ENCODE measurements around the gene C11orf65.
A peak's percentile ranks its signal among the peaks of the same experiment; 100 is the strongest.

C11orf65 gene

GRCh38 chr11:108486828-108487227 lies 19.5 kb upstream of the C11orf65 start:
- no peak overlapping the region for H3K14ac ChIP-seq (ENCODE audit: low read length)
- H3K79me1 ChIP-seq (ENCODE audit: low read depth, low read length): no peaks in the 10 kb centered on the region
- no peak overlapping the region for H3K4ac ChIP-seq (ENCODE audit: low read length)
- no peak overlapping the region for H3K9ac ChIP-seq (ENCODE audit: low read depth, low read length, poor library complexity)
- H3K27ac ChIP-seq (replicated peaks; ENCODE audit: low read length): no peak overlapping the region
- H3K18ac ChIP-seq (ENCODE audit: low read length): no peak overlapping the region
- H3K9me3 ChIP-seq (replicated peaks in 1 of 2; ENCODE audit: control insufficient read depth in 2 of 2, insufficient read depth in 1 of 2, low read depth in 1 of 2, low read length in 2 of 2): no peaks in the 10 kb centered on the region
- no peak overlapping the region for H2BK5ac ChIP-seq (ENCODE audit: low read length)
- no peak overlapping the region for H2AK5ac ChIP-seq (ENCODE audit: low read depth, low read length)
- DNase-seq (ENCODE audit: low spot score): no peak
- H3K23ac ChIP-seq (ENCODE audit: low read depth, low read length, poor library complexity): no peak overlapping the region
- H4K8ac ChIP-seq (ENCODE audit: low read depth, low read length): no peak overlapping the region
- H4K91ac ChIP-seq (ENCODE audit: low read depth, low read length, poor library complexity): no peak overlapping the region
- H3K27me3 ChIP-seq (ENCODE audit: control insufficient read depth in 3 of 3, insufficient read depth in 3 of 3, low read depth in 1 of 3, low read length in 3 of 3): no peaks in the 10 kb centered on the region
- H2BK120ac ChIP-seq (ENCODE audit: low read depth, low read length): no peak overlapping the region
- WGBS, 2 donors (ENCODE audit: extremely low coverage in 2 of 2, insufficient read length in 2 of 2, insufficient replicate concordance in 1 of 2): no CpG with 5 or more reads among the region's 3 CpGs
- peaks cover 3 to 78% of the 10 kb centered on the region in 2 donors for H3K36me3 ChIP-seq (replicated peaks in 1 of 2; ENCODE audit: control insufficient read depth in 2 of 2, insufficient read depth in 2 of 2, low read length in 2 of 2)
- H3K4me3 ChIP-seq (ENCODE audit: low read length in 2 of 2): no peak overlapping the region
- H2BK12ac ChIP-seq (ENCODE audit: low read length): no peak overlapping the region
- no peak overlapping the region for H2BK15ac ChIP-seq (ENCODE audit: low read length)
- H2AFZ ChIP-seq (ENCODE audit: low read length): no peak overlapping the region
- no peaks in the 10 kb centered on the region for H3K4me1 ChIP-seq (ENCODE audit: control insufficient read depth in 2 of 2, insufficient read depth in 1 of 2, low read depth in 1 of 2, low read length in 2 of 2)
- no peak overlapping the region for H3K4me2 ChIP-seq (ENCODE audit: insufficient read depth, low read length, poor library complexity, severe bottlenecking)

- Histone ChIP-seq H4K8ac (ENCODE audit: low read depth, low read length) (no peak overlapping the region), H3K4ac (ENCODE audit: low read length) (no peak overlapping the region), H4K91ac (ENCODE audit: low read depth, low read length, poor library complexity) (no peak overlapping the region), H3K9me3 (replicated peaks in 1 of 2; ENCODE audit: control insufficient read depth in 2 of 2, insufficient read depth in 1 of 2, low read depth in 1 of 2, low read length in 2 of 2) (no peaks in the 10 kb centered on the region), H2AK5ac (ENCODE audit: low read depth, low read length) (no peak overlapping the region), H2BK12ac (ENCODE audit: low read length) (no peak overlapping the region), H2BK5ac (ENCODE audit: low read length) (no peak overlapping the region), H3K27ac (replicated peaks; ENCODE audit: low read length) (no peak overlapping the region), H2BK15ac (ENCODE audit: low read length) (no peak overlapping the region), H3K9ac (ENCODE audit: low read depth, low read length, poor library complexity) (no peak overlapping the region), H3K27me3 (ENCODE audit: control insufficient read depth in 3 of 3, insufficient read depth in 3 of 3, low read depth in 1 of 3, low read length in 3 of 3) (no peaks in the 10 kb centered on the region), H3K4me3 (ENCODE audit: low read length in 2 of 2) (no peak overlapping the region), H3K36me3 (replicated peaks in 1 of 2; ENCODE audit: control insufficient read depth in 2 of 2, insufficient read depth in 2 of 2, low read length in 2 of 2) (peaks cover 3 to 83% of the 10 kb centered on the region in 2 donors), H3K14ac (ENCODE audit: low read length) (no peak overlapping the region), H2BK120ac (ENCODE audit: low read depth, low read length) (no peak overlapping the region), H3K4me2 (ENCODE audit: insufficient read depth, low read length, poor library complexity, severe bottlenecking) (no peak overlapping the region), H3K18ac (ENCODE audit: low read length) (no peak overlapping the region), H3K4me1 (ENCODE audit: control insufficient read depth in 2 of 2, insufficient read depth in 1 of 2, low read depth in 1 of 2, low read length in 2 of 2) (no peaks in the 10 kb centered on the region), H3K23ac (ENCODE audit: low read depth, low read length, poor library complexity) (no peak overlapping the region), H2AFZ (ENCODE audit: low read length) (no peak overlapping the region), H3K79me1 (ENCODE audit: low read depth, low read length) (no peaks in the 10 kb centered on the region)
- no peak for DNase-seq (ENCODE audit: low spot score)
- WGBS, 2 donors (ENCODE audit: extremely low coverage in 2 of 2, insufficient read length in 2 of 2, insufficient replicate concordance in 1 of 2): no CpG with 5 or more reads among the region's 3 CpGs
These were observed 19.0 kb upstream of the C11orf65 start for GRCh38 chr11:108486331-108486730.

- no peak overlapping the region for H2AK5ac ChIP-seq (ENCODE audit: low read depth, low read length)
- H3K23ac ChIP-seq (ENCODE audit: low read depth, low read length, poor library complexity): no peak overlapping the region
- H2BK5ac ChIP-seq (ENCODE audit: low read length): no peak overlapping the region
- no peak overlapping the region for H2BK120ac ChIP-seq (ENCODE audit: low read depth, low read length)
- no peak overlapping the region for H3K4me3 ChIP-seq (ENCODE audit: low read length in 2 of 2)
- H4K91ac ChIP-seq (ENCODE audit: low read depth, low read length, poor library complexity): no peak overlapping the region
- H3K18ac ChIP-seq (ENCODE audit: low read length): no peak overlapping the region
- no peak overlapping the region for H3K14ac ChIP-seq (ENCODE audit: low read length)
- H3K4ac ChIP-seq (ENCODE audit: low read length): no peak overlapping the region
- H3K27ac ChIP-seq (replicated peaks; ENCODE audit: low read length): no peak overlapping the region
- no peak overlapping the region for H4K8ac ChIP-seq (ENCODE audit: low read depth, low read length)
- peaks cover 5 to 82% of the 10 kb centered on the region in 2 donors for H3K36me3 ChIP-seq (replicated peaks in 1 of 2; ENCODE audit: control insufficient read depth in 2 of 2, insufficient read depth in 2 of 2, low read length in 2 of 2)
- no peak overlapping the region for H3K4me2 ChIP-seq (ENCODE audit: insufficient read depth, low read length, poor library complexity, severe bottlenecking)
- no peaks in the 10 kb centered on the region for H3K9me3 ChIP-seq (replicated peaks in 1 of 2; ENCODE audit: control insufficient read depth in 2 of 2, insufficient read depth in 1 of 2, low read depth in 1 of 2, low read length in 2 of 2)
- no peak overlapping the region for H3K9ac ChIP-seq (ENCODE audit: low read depth, low read length, poor library complexity)
- no peaks in the 10 kb centered on the region for H3K79me1 ChIP-seq (ENCODE audit: low read depth, low read length)
- H2BK12ac ChIP-seq (ENCODE audit: low read length): no peak overlapping the region
- H3K27me3 ChIP-seq (ENCODE audit: control insufficient read depth in 3 of 3, insufficient read depth in 3 of 3, low read depth in 1 of 3, low read length in 3 of 3): no peaks in the 10 kb centered on the region
- H2AFZ ChIP-seq (ENCODE audit: low read length): no peak overlapping the region
- no peaks in the 10 kb centered on the region for H3K4me1 ChIP-seq (ENCODE audit: control insufficient read depth in 2 of 2, insufficient read depth in 1 of 2, low read depth in 1 of 2, low read length in 2 of 2)
- H2BK15ac ChIP-seq (ENCODE audit: low read length): no peak overlapping the region
- no peak for DNase-seq (ENCODE audit: low spot score)
These were observed 15.8 kb upstream of the C11orf65 start for GRCh38 chr11:108483163-108483562.

DNA sequence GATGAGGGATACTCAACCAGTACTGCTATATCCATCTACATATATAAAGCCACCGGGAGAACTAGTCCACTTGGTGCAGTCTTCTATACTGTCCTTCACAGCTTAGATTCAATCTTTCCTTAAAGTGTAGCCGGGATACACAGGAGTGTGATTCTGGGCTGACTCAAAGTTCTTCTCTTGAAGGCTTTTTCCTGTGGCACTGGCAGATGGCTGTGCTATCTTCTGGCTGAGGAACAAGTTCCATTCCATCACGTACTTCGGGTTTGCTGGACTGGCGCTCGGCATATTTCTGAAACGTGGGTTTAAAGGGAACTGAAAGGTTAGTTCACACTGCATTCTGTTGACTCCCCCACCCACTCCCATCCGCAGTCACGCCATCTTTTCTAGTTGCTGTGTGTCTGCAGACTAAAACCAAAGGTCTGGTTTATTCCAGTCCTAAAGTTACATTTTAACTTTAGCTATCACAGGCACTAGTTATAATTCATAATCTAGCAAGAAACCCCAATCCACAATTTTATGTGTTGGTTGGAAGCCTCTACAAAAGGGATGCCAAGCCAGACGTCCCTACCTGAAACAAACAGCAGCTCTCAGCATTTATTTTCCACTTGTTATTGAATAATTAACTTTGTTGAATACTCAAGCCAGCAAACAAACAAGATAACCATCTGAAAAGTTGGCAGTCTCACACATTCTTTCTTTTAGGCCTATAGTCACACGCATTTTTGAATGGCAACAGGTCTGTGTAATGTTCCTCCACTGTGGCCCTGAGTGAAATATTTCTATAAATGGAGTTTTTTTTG lies 7.5 kb upstream of the C11orf65 start:
- no peak overlapping the region for H4K8ac ChIP-seq (ENCODE audit: low read depth, low read length)
- H3K9me3 ChIP-seq (replicated peaks in 1 of 2; ENCODE audit: control insufficient read depth in 2 of 2, insufficient read depth in 1 of 2, low read depth in 1 of 2, low read length in 2 of 2): no peaks in the 10 kb centered on the region
- no peak overlapping the region for H2BK15ac ChIP-seq (ENCODE audit: low read length)
- DNase-seq (ENCODE audit: low spot score): no peak
- no peak overlapping the region for H2BK12ac ChIP-seq (ENCODE audit: low read length)
- H3K36me3 ChIP-seq (replicated peaks in 1 of 2; ENCODE audit: control insufficient read depth in 2 of 2, insufficient read depth in 2 of 2, low read length in 2 of 2): peaks cover 10 to 61% of the 10 kb centered on the region in 2 donors
- H3K4ac ChIP-seq (ENCODE audit: low read length): no peak overlapping the region
- no peak overlapping the region for H2BK5ac ChIP-seq (ENCODE audit: low read length)
- no peak overlapping the region for H2AFZ ChIP-seq (ENCODE audit: low read length)
- no peaks in the 10 kb centered on the region for H3K4me1 ChIP-seq (ENCODE audit: control insufficient read depth in 2 of 2, insufficient read depth in 1 of 2, low read depth in 1 of 2, low read length in 2 of 2)
- H3K4me3 ChIP-seq (ENCODE audit: low read length in 2 of 2): no peak overlapping the region
- H3K18ac ChIP-seq (ENCODE audit: low read length): no peak overlapping the region
- peak overlapping the region; percentile 38 for H3K14ac ChIP-seq (ENCODE audit: low read length)
- no peak overlapping the region for H3K4me2 ChIP-seq (ENCODE audit: insufficient read depth, low read length, poor library complexity, severe bottlenecking)
- H4K91ac ChIP-seq (ENCODE audit: low read depth, low read length, poor library complexity): no peak overlapping the region
- no peaks in the 10 kb centered on the region for H3K79me1 ChIP-seq (ENCODE audit: low read depth, low read length)
- no peak overlapping the region for H3K27ac ChIP-seq (replicated peaks; ENCODE audit: low read length)
- H3K9ac ChIP-seq (ENCODE audit: low read depth, low read length, poor library complexity): no peak overlapping the region
- no peaks in the 10 kb centered on the region for H3K27me3 ChIP-seq (ENCODE audit: control insufficient read depth in 3 of 3, insufficient read depth in 3 of 3, low read depth in 1 of 3, low read length in 3 of 3)
- no peak overlapping the region for H3K23ac ChIP-seq (ENCODE audit: low read depth, low read length, poor library complexity)
- H2BK120ac ChIP-seq (ENCODE audit: low read depth, low read length): no peak overlapping the region
- no CpG with 5 or more reads among the region's 11 CpGs for WGBS, 2 donors (ENCODE audit: extremely low coverage in 2 of 2, insufficient read length in 2 of 2, insufficient replicate concordance in 1 of 2)
- no peak overlapping the region for H2AK5ac ChIP-seq (ENCODE audit: low read depth, low read length)

All from neuronal stem cell (in vitro differentiated cells).